HepG2 (cell line): ENCODE measurements around the gene NEURL1B. TPM values are rescaled to one million over a fixed set of nuclear protein-coding genes. Genes with fewer than 3 reads are reported as not detected.
A peak's percentile ranks its signal among the peaks of the same experiment; 100 is the strongest.

Experiments
- ATAC-seq: fragments of 200-7000 bp; cut with Tn5 transposase; 3 replicates; pipeline ENCODE4 v1.9.1; 2020; ENCODE audit warnings: mild to moderate bottlenecking, moderate library complexity
- BruUV-seq: library from RNA; stranded (reverse); fragments of 400-500 nt; replicated peaks from 2 replicates; lab custom pipeline; 2021; lab: Mats Ljungman, UMichigan
- CTCF ChIA-PET: fragments of 300-600 bp; formaldehyde crosslinking; extraction: SDS; loops from one replicate; lab custom pipeline; 2021; ENCODE audit warnings: low total read pairs, inconsistent platforms, low intra/inter-chr PET ratio; lab: Yijun Ruan, JAX
- POLR2A ChIA-PET: fragments of 350-600 bp; sonication (Branson Sonifier 250); formaldehyde crosslinking; loops from one replicate; lab custom pipeline; 2020; ENCODE audit warnings: antibody characterized with exemption, inconsistent platforms; lab: Yijun Ruan, JAX
- DNase-seq: peaks from one replicate; pipeline ENCODE4 v3.0.0-alpha.2; 2015; ENCODE audit warnings: low spot score
- FAIRE-seq: peaks from 3 replicates; lab custom pipeline; 2011; peaks lifted over from hg19 to GRCh38; lab: Jason Lieb, UNC
- H2AFZ ChIP-seq: one replicate; pipeline ENCODE4 v1.6.1; 2011; ENCODE audit warnings: low read length, inconsistent platforms
- H3K27ac ChIP-seq: fragments of 300-600 bp; 3 replicates; pipeline ENCODE4 v1.8.0; 2011; ENCODE audit warnings: mixed run types, mild to moderate bottlenecking, mixed read lengths, low read length, inconsistent platforms; ENCODE audit not compliant: insufficient read depth; ENCODE audit errors: extremely low read length
- H3K27me3 ChIP-seq, 2 experiments: fragments of 200-600 bp in 1 of 2; 2 replicates in 1 of 2; 3 replicates in 1 of 2; pipeline versions ENCODE4 v1.6.0 to v1.8.0; 2011; ENCODE audit warnings: low read length in 2 of 2, mild to moderate bottlenecking in 2 of 2, moderate library complexity in 2 of 2, inconsistent platforms in 1 of 2; ENCODE audit not compliant: insufficient read depth in 2 of 2, control insufficient read depth in 1 of 2
- H3K36me3 ChIP-seq, 2 experiments: fragments of 200-600 bp in 1 of 2; replicated peaks in 1 of 2; 2 replicates in 1 of 2; 3 replicates in 1 of 2; pipeline versions ENCODE4 v1.5.1 to v1.8.0; 2011; ENCODE audit warnings: low read length in 2 of 2, inconsistent platforms in 1 of 2; ENCODE audit not compliant: insufficient read depth in 2 of 2, control insufficient read depth in 1 of 2
- H3K4me1 ChIP-seq: 2 replicates; pipeline ENCODE4 v1.5.1; 2012; ENCODE audit warnings: low read length, inconsistent platforms; ENCODE audit not compliant: insufficient read depth
- H3K4me2 ChIP-seq: 2 replicates; pipeline ENCODE4 v1.6.0; 2011; ENCODE audit warnings: low read depth, low read length, inconsistent platforms
- H3K4me3 ChIP-seq, 3 experiments: fragments of 200-600 bp in 1 of 3; sonication (generic), shearing (Covaris generic) in 1 of 3; replicated peaks in 1 of 3; 2 replicates each; pipeline ENCODE4 v1.5.1; 2011 to 2016; ENCODE audit warnings: low read length in 3 of 3, inconsistent platforms in 2 of 3, low read depth in 2 of 3, mild to moderate bottlenecking in 2 of 3, control low read depth in 1 of 3, mixed read lengths in 1 of 3; ENCODE audit not compliant: insufficient read depth in 1 of 3
- H3K79me2 ChIP-seq: one replicate; pipeline ENCODE4 v1.6.1; 2011; ENCODE audit warnings: low read length, inconsistent platforms; ENCODE audit not compliant: insufficient read depth
- H3K9ac ChIP-seq: 2 replicates; pipeline ENCODE4 v1.6.0; 2011; ENCODE audit warnings: mild to moderate bottlenecking, low read depth, low read length, inconsistent platforms; ENCODE audit not compliant: insufficient read depth
- H3K9me3 ChIP-seq: 2 replicates; pipeline ENCODE4 v1.5.1; 2012; ENCODE audit warnings: mild to moderate bottlenecking, low read length
- H4K20me1 ChIP-seq: 2 replicates; pipeline ENCODE4 v1.6.0; 2011; ENCODE audit warnings: inconsistent platforms, mild to moderate bottlenecking, low read length, moderate library complexity; ENCODE audit not compliant: insufficient read depth
- ATF7 ChIP-seq, 2 experiments: fragments of 450-650 bp in 1 of 2; sonication (generic) in 1 of 2; formaldehyde crosslinking in 1 of 2; IDR thresholded peaks; 2 replicates each; pipeline versions ENCODE4 v1.4.0 to v1.6.1; 2016 to 2020; ENCODE audit warnings: antibody characterized with exemption in 1 of 2, mild to moderate bottlenecking in 1 of 2, missing genetic modification reagents in 1 of 2
- HOXA7 ChIP-seq: sonication (generic); formaldehyde crosslinking; IDR thresholded peaks from 2 replicates; pipeline ENCODE4 v1.8.1; 2022; ENCODE audit warnings: mild to moderate bottlenecking, missing genetic modification reagents, moderate library complexity
- MBNL3 ChIP-seq: fragments of 250-450 bp; sonication (Bioruptor Pico); conservative IDR thresholded peaks from 2 replicates; pipeline ENCODE4 v1.8.0; 2022; ENCODE audit warnings: mild to moderate bottlenecking, inconsistent platforms
- NCOA5 ChIP-seq: sonication (generic); formaldehyde crosslinking; IDR thresholded peaks from 2 replicates; pipeline ENCODE4 v1.4.0; 2020; ENCODE audit warnings: missing genetic modification reagents
- WIZ ChIP-seq: sonication (generic); formaldehyde crosslinking; IDR thresholded peaks from 2 replicates; pipeline ENCODE4 v1.5.1; 2020; ENCODE audit warnings: mild to moderate bottlenecking, missing genetic modification reagents
- ZNF3 ChIP-seq: IDR thresholded peaks from 2 replicates; pipeline ENCODE4 v1.7.0; 2017; ENCODE audit warnings: inconsistent platforms
- ZNF709 ChIP-seq: sonication (generic); formaldehyde crosslinking; IDR thresholded peaks from 2 replicates; pipeline ENCODE4 v1.5.0; 2020; ENCODE audit warnings: mild to moderate bottlenecking, missing genetic modification reagents
- ZSCAN30 ChIP-seq: sonication (generic); formaldehyde crosslinking; IDR thresholded peaks from 2 replicates; pipeline ENCODE4 v1.5.0; 2020; ENCODE audit warnings: mild to moderate bottlenecking, missing genetic modification reagents
- WGBS: methylation state at CpG from one replicate; pipeline ENCODE4 v1.1.6; 2017; ENCODE audit warnings: low lambda C conversion rate; 5-methylcytosine and 5-hydroxymethylcytosine counted together
- in situ Hi-C: cut with HindIII; loops from 2 replicates; pipeline ENCODE4 v1.10.0; 2017; ENCODE audit warnings: low pct_unique_long_range_greater_than_20kb; ENCODE audit not compliant: extremely low pct_ligation_motif_present
- intact Hi-C: fragments of 100-400 bp; cut with micrococcal nuclease; formaldehyde crosslinking; loops from one replicate; pipeline ENCODE4 v1.10.0; 2022; ENCODE audit not compliant: unreplicated experiment
- polyA plus RNA-seq, 8 experiments: library from polyadenylated mRNA; depleted of rRNA in 3 of 8; stranded (reverse) in 7 of 8; unstranded in 1 of 8; fragments of >200 nt; fragmentation: Illumina TruSeq in 4 of 8; extraction: Trizol in 4 of 8; gene quantifications; 2 replicates each; pipeline versions ENCODE4 v1.2.1 to v1.2.3, GENCODE V29; 2011 to 2016; ENCODE audit warnings: low read depth in 4 of 8, missing spikeins in 1 of 8, mixed read lengths in 1 of 8; ENCODE audit not compliant: insufficient read depth in 1 of 8
- total RNA-seq, 5 experiments: library from RNA; depleted of rRNA; stranded (reverse); fragments of >200 nt; fragmentation: Illumina TruSeq; extraction: Trizol; gene quantifications; 2 replicates each; pipeline ENCODE4 v1.2.3, GENCODE V29; 2016; ENCODE audit warnings: low read depth in 1 of 5
- TF ChIP-seq, protein P1 (sequence below): IDR thresholded peaks from 2 replicates; pipeline ENCODE4 v1.6.1; 2018; ENCODE audit warnings: missing genetic modification reagents
- TF ChIP-seq, protein P2 (sequence below): sonication (generic); formaldehyde crosslinking; conservative IDR thresholded peaks from 2 replicates; pipeline ENCODE4 v1.4.0; 2020; ENCODE audit warnings: mild to moderate bottlenecking, missing genetic modification reagents, moderate library complexity
- TF ChIP-seq, protein P3 (sequence below): sonication (generic); formaldehyde crosslinking; IDR thresholded peaks from 2 replicates; pipeline ENCODE4 v1.8.1; 2023; ENCODE audit warnings: mild to moderate bottlenecking, inconsistent platforms, moderate library complexity, missing genetic modification reagents, borderline replicate concordance

The NEURL1B gene
- total and polyA plus RNA-seq, 2 of the 13 experiments (the other 11 are each of a cell fraction or from before 2014, with no cell fraction given) = 0.09 to 0.13 TPM

DNA sequence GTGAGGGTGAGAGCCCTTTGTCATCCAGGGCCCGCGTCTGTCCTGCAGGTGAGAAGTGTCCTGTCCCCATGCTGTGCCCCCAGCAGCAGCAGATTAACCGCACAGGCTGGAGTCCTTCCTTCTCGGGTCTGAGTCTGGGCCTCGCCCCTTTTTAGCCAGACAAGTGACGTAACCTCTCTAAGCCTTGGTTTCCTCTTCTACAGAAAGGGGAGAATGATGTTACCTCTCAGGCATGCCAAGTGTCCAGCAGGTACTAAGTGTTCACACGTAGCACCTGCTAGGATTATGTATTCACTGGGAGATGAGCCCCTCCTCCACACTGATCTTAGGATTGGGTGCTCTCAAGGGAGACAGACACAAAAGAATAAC, 6.9 kb downstream of the NEURL1B start:
- ATAC-seq (no peak), DNase-seq (no peak), FAIRE-seq (no peak)
- Histone ChIP-seq H3K9ac (no peak overlapping the region), H3K79me2 (no peaks in the 10 kb centered on the region), H3K4me2 (no peak overlapping the region), H3K4me3 (no peak overlapping the region), H3K27me3 (peaks cover 0 to 22% of the 10 kb centered on the region in 2 experiments; a peak in 2 of 5 replicates), H3K27ac (no peak overlapping the region), H4K20me1 (no peaks in the 10 kb centered on the region), H3K9me3 (no peaks in the 10 kb centered on the region), H3K4me1 (no peaks in the 10 kb centered on the region), H2AFZ (no peak overlapping the region), H3K36me3 (no peaks in the 10 kb centered on the region)
- intact Hi-C loops = loop anchor here (10.0 kb wide), 1 partner anchor 47 kb away; no protein-coding TSS in a partner anchor
- TF ChIP-seq, protein P1, sequence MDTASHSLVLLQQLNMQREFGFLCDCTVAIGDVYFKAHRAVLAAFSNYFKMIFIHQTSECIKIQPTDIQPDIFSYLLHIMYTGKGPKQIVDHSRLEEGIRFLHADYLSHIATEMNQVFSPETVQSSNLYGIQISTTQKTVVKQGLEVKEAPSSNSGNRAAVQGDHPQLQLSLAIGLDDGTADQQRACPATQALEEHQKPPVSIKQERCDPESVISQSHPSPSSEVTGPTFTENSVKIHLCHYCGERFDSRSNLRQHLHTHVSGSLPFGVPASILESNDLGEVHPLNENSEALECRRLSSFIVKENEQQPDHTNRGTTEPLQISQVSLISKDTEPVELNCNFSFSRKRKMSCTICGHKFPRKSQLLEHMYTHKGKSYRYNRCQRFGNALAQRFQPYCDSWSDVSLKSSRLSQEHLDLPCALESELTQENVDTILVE (CRISPR knock-in tag) = no peak
- no peak for TF ChIP-seq ZNF3 (CRISPR knock-in tag)
- TF ChIP-seq MBNL3 (CRISPR knock-in tag) = no peak
- peak; percentile 48; the same call in 1 of the 2 replicates for TF ChIP-seq ATF7 (IDR thresholded peaks at IDR 0.05)
- no peak for TF ChIP-seq ATF7 (CRISPR knock-in tag; IDR thresholded peaks at IDR 0.05)
- no TSS peak for BruUV-seq
- in situ Hi-C loops = no loop called here
- ChIA-PET CTCF (no interaction called here), POLR2A (no interaction called here)
- 16% methylated on average over 4 of the region's 7 CpGs for WGBS

DNA sequence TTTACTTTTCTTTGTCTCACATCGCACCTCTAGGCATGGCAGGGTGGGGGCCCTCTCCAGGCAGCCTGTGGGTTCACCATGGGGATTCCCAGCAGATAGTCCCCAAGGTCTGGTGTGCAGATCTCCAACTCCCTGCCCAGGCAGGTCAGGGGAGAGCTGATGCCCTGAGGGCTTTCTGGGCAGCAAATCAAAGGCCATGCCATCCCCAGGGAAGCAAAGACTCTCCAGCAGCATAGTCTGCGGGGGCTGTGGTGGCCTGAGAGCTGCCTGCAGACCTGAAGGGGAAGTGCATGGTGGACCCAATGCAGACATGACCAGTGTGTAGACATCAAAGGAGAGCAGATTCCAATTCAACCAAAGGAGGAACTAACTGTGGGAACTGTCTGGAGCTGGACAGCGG, 7.7 kb downstream of the NEURL1B start:
- 46% methylated on average over 2 of the region's 3 CpGs for WGBS
- no TSS peak for BruUV-seq
- no peaks in the 10 kb centered on the region for H3K79me2 ChIP-seq
- intact Hi-C loops (loop anchor here (10.0 kb wide), 1 partner anchor 46 kb away; no protein-coding TSS in a partner anchor), in situ Hi-C loops (no loop called here)
- CTCF ChIA-PET = no interaction called here
- H3K9me3 ChIP-seq = no peaks in the 10 kb centered on the region
- no peak overlapping the region for H2AFZ ChIP-seq
- no peaks in the 10 kb centered on the region for H3K36me3 ChIP-seq
- POLR2A ChIA-PET = no interaction called here
- H3K4me1 ChIP-seq = no peaks in the 10 kb centered on the region
- DNase-seq (no peak), ATAC-seq (no peak), FAIRE-seq (no peak)
- no peak overlapping the region for H3K4me2 ChIP-seq
- no peak overlapping the region for H3K9ac ChIP-seq
- no peak overlapping the region for H3K4me3 ChIP-seq
- H3K27ac ChIP-seq = no peak overlapping the region
- no peaks in the 10 kb centered on the region for H4K20me1 ChIP-seq
- peaks cover 0 to 17% of the 10 kb centered on the region in 2 experiments; a peak in 1 of 5 replicates for H3K27me3 ChIP-seq
- TF ChIP-seq NCOA5 (CRISPR knock-in tag) = no peak
- no peak for TF ChIP-seq ZNF709 (CRISPR knock-in tag)
- no peak for TF ChIP-seq WIZ
- no peak for TF ChIP-seq ZSCAN30 (CRISPR knock-in tag)
- no peak for TF ChIP-seq HOXA7 (CRISPR knock-in tag)
- TF ChIP-seq, protein P2, sequence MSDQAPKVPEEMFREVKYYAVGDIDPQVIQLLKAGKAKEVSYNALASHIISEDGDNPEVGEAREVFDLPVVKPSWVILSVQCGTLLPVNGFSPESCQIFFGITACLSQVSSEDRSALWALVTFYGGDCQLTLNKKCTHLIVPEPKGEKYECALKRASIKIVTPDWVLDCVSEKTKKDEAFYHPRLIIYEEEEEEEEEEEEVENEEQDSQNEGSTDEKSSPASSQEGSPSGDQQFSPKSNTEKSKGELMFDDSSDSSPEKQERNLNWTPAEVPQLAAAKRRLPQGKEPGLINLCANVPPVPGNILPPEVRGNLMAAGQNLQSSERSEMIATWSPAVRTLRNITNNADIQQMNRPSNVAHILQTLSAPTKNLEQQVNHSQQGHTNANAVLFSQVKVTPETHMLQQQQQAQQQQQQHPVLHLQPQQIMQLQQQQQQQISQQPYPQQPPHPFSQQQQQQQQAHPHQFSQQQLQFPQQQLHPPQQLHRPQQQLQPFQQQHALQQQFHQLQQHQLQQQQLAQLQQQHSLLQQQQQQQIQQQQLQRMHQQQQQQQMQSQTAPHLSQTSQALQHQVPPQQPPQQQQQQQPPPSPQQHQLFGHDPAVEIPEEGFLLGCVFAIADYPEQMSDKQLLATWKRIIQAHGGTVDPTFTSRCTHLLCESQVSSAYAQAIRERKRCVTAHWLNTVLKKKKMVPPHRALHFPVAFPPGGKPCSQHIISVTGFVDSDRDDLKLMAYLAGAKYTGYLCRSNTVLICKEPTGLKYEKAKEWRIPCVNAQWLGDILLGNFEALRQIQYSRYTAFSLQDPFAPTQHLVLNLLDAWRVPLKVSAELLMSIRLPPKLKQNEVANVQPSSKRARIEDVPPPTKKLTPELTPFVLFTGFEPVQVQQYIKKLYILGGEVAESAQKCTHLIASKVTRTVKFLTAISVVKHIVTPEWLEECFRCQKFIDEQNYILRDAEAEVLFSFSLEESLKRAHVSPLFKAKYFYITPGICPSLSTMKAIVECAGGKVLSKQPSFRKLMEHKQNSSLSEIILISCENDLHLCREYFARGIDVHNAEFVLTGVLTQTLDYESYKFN (CRISPR knock-in tag) = no peak
- TF ChIP-seq, protein P3, sequence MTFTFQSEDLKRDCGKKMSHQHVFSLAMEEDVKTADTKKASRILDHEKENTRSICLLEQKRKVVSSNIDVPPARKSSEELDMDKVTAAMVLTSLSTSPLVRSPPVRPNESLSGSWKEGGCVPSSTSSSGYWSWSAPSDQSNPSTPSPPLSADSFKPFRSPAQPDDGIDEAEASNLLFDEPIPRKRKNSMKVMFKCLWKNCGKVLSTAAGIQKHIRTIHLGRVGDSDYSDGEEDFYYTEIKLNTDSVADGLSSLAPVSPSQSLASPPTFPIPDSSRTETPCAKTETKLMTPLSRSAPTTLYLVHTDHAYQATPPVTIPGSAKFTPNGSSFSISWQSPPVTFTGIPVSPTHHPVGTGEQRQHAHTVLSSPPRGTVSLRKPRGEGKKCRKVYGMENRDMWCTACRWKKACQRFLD (CRISPR knock-in tag) = no peak
